Erythroblast (primary cell): Measurements from ENCODE around the gene EXOSC2.

Experiments used
- DNase-seq, 2 experiments: peaks; one replicate each; lab custom pipeline; 2025; lab: John Stamatoyannopoulos, UW
- GATA1 ChIP-seq: IDR thresholded peaks from 2 replicates; pipeline ENCODE4 v1.6.1; 2011; ENCODE audit warnings: low read depth, mild to moderate bottlenecking, control low read depth, low read length, moderate library complexity
- POLR2A ChIP-seq: IDR thresholded peaks from 2 replicates; pipeline ENCODE4 v1.6.1; 2011; ENCODE audit warnings: mild to moderate bottlenecking, low read length

The EXOSC2 gene

GRCh38 chr9:130714586-130715110, 21.1 kb downstream of the EXOSC2 start:
- no peak for DNase-seq
- TF ChIP-seq POLR2A = no peak
- no peak for TF ChIP-seq GATA1

- DNase-seq = no peak
- TF ChIP-seq POLR2A (no peak), GATA1 (no peak)
These were observed 21.7 kb downstream of the EXOSC2 start for GRCh38 chr9:130715270-130715669.

GRCh38 chr9:130718562-130718961, 25.0 kb downstream of the EXOSC2 start:
- no peak for TF ChIP-seq POLR2A
- TF ChIP-seq GATA1 = no peak

GRCh38 chr9:130720762-130721161, 27.2 kb downstream of the EXOSC2 start:
- TF ChIP-seq POLR2A (no peak), GATA1 (no peak)
- no peak for DNase-seq

More at GRCh38 chr9:130718562-130718961, 25.0 kb downstream of the EXOSC2 start:
- no peak for DNase-seq

GRCh38 chr9:130728721-130729120, 35.1 kb downstream of the EXOSC2 start:
- no peak for DNase-seq
- TF ChIP-seq GATA1 (no peak), POLR2A (no peak)

GRCh38 chr9:130729145-130729544, 35.6 kb downstream of the EXOSC2 start:
- no peak for DNase-seq
- no peak for TF ChIP-seq GATA1

GRCh38 chr9:130731355-130731754, 37.8 kb downstream of the EXOSC2 start:
- TF ChIP-seq POLR2A (no peak), GATA1 (no peak)
- no peak for DNase-seq

- DNase-seq = no peak
- TF ChIP-seq POLR2A = no peak
- TF ChIP-seq GATA1 = no peak
These were observed 38.6 kb downstream of the EXOSC2 start for GRCh38 chr9:130732136-130732535.

GRCh38 chr9:130732793-130733221, 39.2 kb downstream of the EXOSC2 start:
- DNase-seq = no peak
- TF ChIP-seq POLR2A = no peak
- TF ChIP-seq GATA1 = no peak

- TF ChIP-seq POLR2A (no peak), GATA1 (no peak)
- DNase-seq = no peak
These were observed 42.0 kb downstream of the EXOSC2 start for GRCh38 chr9:130735566-130735965.

GRCh38 chr9:130736834-130737233, 43.3 kb downstream of the EXOSC2 start:
- no peak for TF ChIP-seq POLR2A
- no peak for DNase-seq

- no peak for DNase-seq
- TF ChIP-seq POLR2A = no peak
- TF ChIP-seq GATA1 = no peak
These were observed 44.7 kb downstream of the EXOSC2 start for GRCh38 chr9:130738281-130738680.

GRCh38 chr9:130739081-130739480, 45.5 kb downstream of the EXOSC2 start:
- no peak for DNase-seq
- TF ChIP-seq POLR2A (no peak), GATA1 (no peak)

- no peak for DNase-seq
- TF ChIP-seq GATA1 (no peak), POLR2A (no peak)
These were observed 46.8 kb downstream of the EXOSC2 start for GRCh38 chr9:130740218-130741023.

GRCh38 chr9:130741024-130741305, 47.4 kb downstream of the EXOSC2 start:
- TF ChIP-seq GATA1 (no peak), POLR2A (no peak)
- no peak for DNase-seq
